Epidermal melanocyte (primary cell): ENCODE data around the gene ALPK3.

Experiments used
- DNase-seq: peaks from one replicate; pipeline ENCODE4 v3.0.0; 2011; ENCODE audit warnings: low spot score; ENCODE audit not compliant: insufficient read length

ALPK3 gene

GRCh38 chr15:84816694-84817465, at the start of gene ALPK3:
ALPK3 (plus strand) TSS chr15:84817356; CDS start chr15:84817453, 97 bp downstream.
- no peak for DNase-seq

GRCh38 chr15:84772031-84772430, 45.1 kb upstream of the ALPK3 start:
- no peak for DNase-seq

GRCh38 chr15:84772467-84772866, 44.7 kb upstream of the ALPK3 start:
- no peak for DNase-seq

GRCh38 chr15:84773716-84774115, 43.4 kb upstream of the ALPK3 start:
- no peak for DNase-seq

GRCh38 chr15:84775867-84776449, 41.2 kb upstream of the ALPK3 start:
- no peak for DNase-seq

GRCh38 chr15:84778194-84778593, 39.0 kb upstream of the ALPK3 start:
- no peak for DNase-seq

- no peak for DNase-seq
Measured at GRCh38 chr15:84780492-84780891, 36.7 kb upstream of the ALPK3 start.

GRCh38 chr15:84781495-84781894, 35.7 kb upstream of the ALPK3 start:
- DNase-seq, result no peak

- no peak for DNase-seq
Measured at GRCh38 chr15:84782346-84782745, 34.8 kb upstream of the ALPK3 start.

GRCh38 chr15:84783493-84784251, 33.5 kb upstream of the ALPK3 start:
- no peak for DNase-seq

- DNase-seq, result no peak
Measured at GRCh38 chr15:84784262-84784661, 32.9 kb upstream of the ALPK3 start.

GRCh38 chr15:84785053-84785452, 32.1 kb upstream of the ALPK3 start:
- no peak for DNase-seq

GRCh38 chr15:84788500-84788899, 28.7 kb upstream of the ALPK3 start:
- no peak for DNase-seq

- DNase-seq, result no peak
Measured at GRCh38 chr15:84789762-84790161, 27.4 kb upstream of the ALPK3 start.

- DNase-seq, result no peak
Measured at GRCh38 chr15:84790676-84791075, 26.5 kb upstream of the ALPK3 start.

GRCh38 chr15:84791763-84792162, 25.4 kb upstream of the ALPK3 start:
- DNase-seq, result no peak

GRCh38 chr15:84793431-84794161, 23.6 kb upstream of the ALPK3 start:
- no peak for DNase-seq

- no peak for DNase-seq
Measured at GRCh38 chr15:84794162-84794547, 23.0 kb upstream of the ALPK3 start.

- no peak for DNase-seq
Measured at GRCh38 chr15:84795186-84795585, 22.0 kb upstream of the ALPK3 start.

GRCh38 chr15:84797212-84797611, 19.9 kb upstream of the ALPK3 start:
- DNase-seq, result no peak

GRCh38 chr15:84797801-84798200, 19.4 kb upstream of the ALPK3 start:
- DNase-seq, result no peak
